Fibroblast of mammary gland (primary cell): ENCODE measurements around the gene KMT2B.

ENCODE experiments used
- DNase-seq: peaks from one replicate; pipeline ENCODE4 v3.0.0-alpha.2; 2010; ENCODE audit warnings: low read depth
- H3K4me3 ChIP-seq: 2 replicates; pipeline ENCODE4 v1.5.1; 2011; ENCODE audit warnings: low read depth, mild to moderate bottlenecking, low read length, moderate library complexity; ENCODE audit not compliant: control insufficient read depth
- TF ChIP-seq, protein P1 (sequence below): conservative IDR thresholded peaks from 2 replicates; pipeline ENCODE4 v1.5.1; 2011; ENCODE audit warnings: low read depth, low read length, inconsistent platforms; ENCODE audit not compliant: control insufficient read depth, insufficient read depth

Gene KMT2B

DNA sequence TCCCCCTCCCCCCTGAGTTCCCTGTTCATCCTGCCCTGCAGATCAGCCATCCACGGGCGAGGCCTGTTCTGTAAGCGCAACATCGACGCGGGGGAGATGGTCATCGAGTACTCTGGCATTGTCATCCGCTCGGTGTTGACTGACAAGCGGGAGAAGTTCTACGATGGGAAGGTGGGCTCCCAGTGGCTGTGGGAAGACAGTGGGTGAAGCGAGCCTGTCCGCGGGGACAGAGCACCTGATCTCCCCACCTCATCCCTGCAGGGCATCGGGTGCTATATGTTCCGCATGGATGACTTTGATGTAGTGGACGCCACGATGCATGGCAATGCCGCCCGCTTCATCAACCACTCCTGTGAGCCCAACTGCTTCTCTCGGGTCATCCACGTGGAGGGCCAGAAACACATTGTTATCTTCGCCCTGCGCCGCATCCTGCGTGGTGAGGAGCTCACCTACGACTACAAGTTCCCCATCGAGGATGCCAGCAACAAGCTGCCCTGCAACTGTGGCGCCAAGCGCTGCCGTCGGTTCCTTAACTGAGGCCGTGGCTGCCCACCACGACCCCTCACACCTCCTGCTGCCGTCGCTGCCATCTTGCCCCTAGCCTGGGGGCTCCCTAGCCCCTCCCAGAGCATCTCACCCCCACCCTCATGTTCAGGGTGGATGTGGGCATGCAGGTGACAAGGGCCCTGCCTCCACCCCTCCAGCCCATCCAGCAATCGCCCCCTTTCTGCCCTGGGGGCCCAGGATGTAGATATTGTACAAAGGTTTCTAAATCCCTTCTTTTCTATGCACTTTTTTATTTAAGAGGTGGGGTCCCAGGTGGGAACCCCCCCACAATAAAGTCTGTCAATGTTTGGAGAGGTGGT lies 20.5 kb downstream of the KMT2B start:
- H3K4me3 ChIP-seq: no peak overlapping the region
- DNase-seq: no peak
- TF ChIP-seq, protein P1, sequence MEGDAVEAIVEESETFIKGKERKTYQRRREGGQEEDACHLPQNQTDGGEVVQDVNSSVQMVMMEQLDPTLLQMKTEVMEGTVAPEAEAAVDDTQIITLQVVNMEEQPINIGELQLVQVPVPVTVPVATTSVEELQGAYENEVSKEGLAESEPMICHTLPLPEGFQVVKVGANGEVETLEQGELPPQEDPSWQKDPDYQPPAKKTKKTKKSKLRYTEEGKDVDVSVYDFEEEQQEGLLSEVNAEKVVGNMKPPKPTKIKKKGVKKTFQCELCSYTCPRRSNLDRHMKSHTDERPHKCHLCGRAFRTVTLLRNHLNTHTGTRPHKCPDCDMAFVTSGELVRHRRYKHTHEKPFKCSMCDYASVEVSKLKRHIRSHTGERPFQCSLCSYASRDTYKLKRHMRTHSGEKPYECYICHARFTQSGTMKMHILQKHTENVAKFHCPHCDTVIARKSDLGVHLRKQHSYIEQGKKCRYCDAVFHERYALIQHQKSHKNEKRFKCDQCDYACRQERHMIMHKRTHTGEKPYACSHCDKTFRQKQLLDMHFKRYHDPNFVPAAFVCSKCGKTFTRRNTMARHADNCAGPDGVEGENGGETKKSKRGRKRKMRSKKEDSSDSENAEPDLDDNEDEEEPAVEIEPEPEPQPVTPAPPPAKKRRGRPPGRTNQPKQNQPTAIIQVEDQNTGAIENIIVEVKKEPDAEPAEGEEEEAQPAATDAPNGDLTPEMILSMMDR: no peak

- peak; percentile 11 for DNase-seq
- H3K4me3 ChIP-seq: no peak overlapping the region
- TF ChIP-seq, protein P1: no peak
These were observed 21.1 kb downstream of the KMT2B start for GRCh38 chr19:35738887-35739229.

- H3K4me3 ChIP-seq: peak overlapping the region; percentile 65
- DNase-seq: no peak
- TF ChIP-seq, protein P1: no peak
These were observed 21.7 kb downstream of the KMT2B start for GRCh38 chr19:35739275-35740107.

GRCh38 chr19:35740108-35740422 lies 22.3 kb downstream of the KMT2B start:
- no peak for DNase-seq
- TF ChIP-seq, protein P1: no peak
- peak overlapping the region; percentile 65 for H3K4me3 ChIP-seq

GRCh38 chr19:35740423-35741202 lies 22.8 kb downstream of the KMT2B start:
- peak overlapping the region; percentile 65 for H3K4me3 ChIP-seq
- TF ChIP-seq, protein P1: no peak
- DNase-seq: peak; percentile 93

GRCh38 chr19:35741203-35741515 lies 23.4 kb downstream of the KMT2B start:
- no peak for DNase-seq
- H3K4me3 ChIP-seq: peak overlapping the region; percentile 65
- TF ChIP-seq, protein P1: no peak
